Duodenal mucosa (tissue), 2 donors: ENCODE measurements around the gene RAB37.

ENCODE experiments used
- H3K27ac ChIP-seq: one replicate; pipeline ENCODE4 v1.7.0; 2013; ENCODE audit warnings: low read depth, low read length
- H3K27me3 ChIP-seq, 2 donors: one replicate each; pipeline ENCODE4 v1.7.0; 2013; ENCODE audit warnings: low read length in 2 of 2, control low read depth in 1 of 2; ENCODE audit not compliant: insufficient read depth in 2 of 2, control insufficient read depth in 1 of 2
- H3K36me3 ChIP-seq, 2 donors: one replicate each; pipeline ENCODE4 v1.7.0; 2013; ENCODE audit warnings: low read length in 2 of 2, control low read depth in 1 of 2; ENCODE audit not compliant: insufficient read depth in 2 of 2, control insufficient read depth in 1 of 2
- H3K4me1 ChIP-seq, 2 donors: one replicate each; pipeline ENCODE4 v1.7.0; 2013; ENCODE audit warnings: low read length in 2 of 2, control low read depth in 1 of 2; ENCODE audit not compliant: insufficient read depth in 2 of 2, control insufficient read depth in 1 of 2
- H3K4me3 ChIP-seq, 2 donors: one replicate each; pipeline ENCODE4 v1.7.0; 2013; ENCODE audit warnings: low read length in 2 of 2, low read depth in 1 of 2
- H3K9ac ChIP-seq, 2 donors: one replicate each; pipeline ENCODE4 v1.7.0; 2013; ENCODE audit warnings: low read length in 2 of 2, low read depth in 1 of 2
- H3K9me3 ChIP-seq, 2 donors: one replicate each; pipeline ENCODE4 v1.7.0; 2013; ENCODE audit warnings: low read length in 2 of 2, control low read depth in 1 of 2; ENCODE audit not compliant: control insufficient read depth in 1 of 2

The RAB37 gene

DNA sequence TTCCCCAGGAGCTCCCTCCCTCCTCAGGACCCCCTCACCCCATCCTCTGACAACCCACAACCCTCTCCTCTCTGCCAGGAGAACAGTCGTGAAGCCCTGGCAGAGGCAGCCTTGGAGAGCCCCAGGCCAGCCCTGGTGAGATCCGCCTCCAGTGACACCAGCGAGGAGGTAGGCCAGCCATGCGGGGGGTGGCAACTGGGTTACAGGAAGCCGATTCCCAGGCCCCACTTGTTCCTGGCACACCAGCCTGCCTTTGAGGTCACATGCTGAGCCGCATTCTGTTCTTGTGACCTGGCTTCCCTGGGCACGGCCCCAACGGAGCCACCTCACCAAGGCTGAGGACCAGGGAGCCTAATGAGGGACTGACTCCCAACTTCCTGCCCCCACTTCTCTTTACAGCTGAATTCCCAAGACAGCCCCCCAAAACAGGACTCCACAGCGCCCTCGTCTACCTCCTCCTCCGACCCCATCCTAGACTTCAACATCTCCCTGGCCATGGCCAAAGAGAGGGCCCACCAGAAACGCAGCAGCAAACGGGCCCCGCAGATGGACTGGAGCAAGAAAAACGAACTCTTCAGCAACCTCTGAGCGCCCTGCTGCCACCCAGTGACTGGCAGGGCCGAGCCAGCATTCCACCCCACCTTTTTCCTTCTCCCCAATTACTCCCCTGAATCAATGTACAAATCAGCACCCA lies 31.2 kb downstream of the RAB37 start:
- peaks cover 23 to 69% of the 10 kb centered on the region in 2 donors for H3K36me3 ChIP-seq

GRCh38 chr17:74768763-74769114 lies 31.7 kb downstream of the RAB37 start:
- Histone ChIP-seq H3K4me1 (peaks cover 48 to 56% of the 10 kb centered on the region in 2 donors), H3K27me3 (no peaks in the 10 kb centered on the region), H3K9me3 (no peaks in the 10 kb centered on the region), H3K27ac (no peak overlapping the region), H3K9ac (peak overlapping the region in 1 of 2 donors; percentile 25), H3K36me3 (peaks cover 23 to 71% of the 10 kb centered on the region in 2 donors), H3K4me3 (no peak overlapping the region)

More for the DNA sequence above, 31.2 kb downstream of the RAB37 start:
- Histone ChIP-seq H3K9ac (peak overlapping the region; percentile 15 to 43), H3K27me3 (no peaks in the 10 kb centered on the region), H3K9me3 (no peaks in the 10 kb centered on the region), H3K4me3 (no peak overlapping the region), H3K4me1 (peaks cover 53 to 60% of the 10 kb centered on the region in 2 donors), H3K27ac (no peak overlapping the region)

- peaks cover 23 to 69% of the 10 kb centered on the region in 2 donors for H3K36me3 ChIP-seq
Observed at GRCh38 chr17:74769266-74769855, 32.3 kb downstream of the RAB37 start.

GRCh38 chr17:74769856-74770497 lies 32.9 kb downstream of the RAB37 start:
- Histone ChIP-seq H3K9me3 (no peaks in the 10 kb centered on the region), H3K4me1 (peaks cover 38 to 50% of the 10 kb centered on the region in 2 donors), H3K27ac (peak overlapping the region; percentile 17), H3K36me3 (peaks cover 23 to 63% of the 10 kb centered on the region in 2 donors), H3K9ac (peak overlapping the region; percentile 2 to 32), H3K27me3 (no peaks in the 10 kb centered on the region), H3K4me3 (peak overlapping the region in 1 of 2 donors; percentile 7)

More at GRCh38 chr17:74769266-74769855, 32.3 kb downstream of the RAB37 start:
- H3K4me1 ChIP-seq, result peaks cover 44 to 55% of the 10 kb centered on the region in 2 donors
- H3K9me3 ChIP-seq, result no peaks in the 10 kb centered on the region
- no peak overlapping the region for H3K27ac ChIP-seq
- no peaks in the 10 kb centered on the region for H3K27me3 ChIP-seq
- H3K9ac ChIP-seq, result peak overlapping the region; percentile 12 to 32
- no peak overlapping the region for H3K4me3 ChIP-seq

DNA sequence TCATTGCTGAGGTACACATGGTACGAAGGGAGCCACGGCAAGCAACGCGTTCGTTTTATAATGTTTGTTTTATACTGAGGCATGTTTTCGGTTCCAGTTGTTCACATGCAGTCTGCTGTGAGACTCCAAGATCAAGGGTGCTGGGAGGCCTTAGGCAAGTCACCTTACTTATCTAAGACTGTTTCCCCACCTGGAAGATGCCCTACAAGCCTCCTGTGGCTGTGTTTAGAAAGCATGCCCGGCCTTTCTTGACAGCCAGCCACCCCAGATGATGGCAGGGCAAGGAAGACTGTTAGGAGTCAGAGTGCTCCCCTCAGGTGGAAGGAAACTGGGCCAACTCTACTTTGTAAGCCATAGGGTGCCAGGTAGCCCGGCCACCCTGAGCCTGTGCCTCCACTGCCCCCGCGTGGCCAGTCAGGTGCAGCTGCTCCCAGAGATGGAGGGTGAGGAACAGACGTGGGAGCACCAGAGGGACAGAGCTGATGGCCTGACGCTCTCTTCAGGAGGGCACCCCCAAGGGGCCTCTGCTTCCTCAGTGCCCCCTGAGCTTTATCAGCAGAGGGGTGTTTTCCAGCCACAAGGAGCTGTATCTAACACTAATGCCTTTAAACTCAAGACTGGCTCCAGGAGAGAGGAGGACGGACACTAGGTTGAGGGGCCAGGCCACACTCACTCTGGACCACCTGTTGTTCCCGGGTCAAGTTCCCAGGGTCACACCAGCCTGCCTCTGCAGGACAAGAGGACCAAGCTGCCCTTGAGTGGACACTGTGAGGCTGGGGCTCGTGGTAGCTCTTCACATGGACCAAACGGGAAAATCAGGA lies 33.7 kb downstream of the RAB37 start:
- peaks cover 21 to 62% of the 10 kb centered on the region in 2 donors for H3K36me3 ChIP-seq
- peak overlapping the region in 1 of 2 donors; percentile 7 for H3K4me3 ChIP-seq
- H3K9me3 ChIP-seq, result no peaks in the 10 kb centered on the region
- peak overlapping the region; percentile 17 for H3K27ac ChIP-seq
- H3K9ac ChIP-seq, result peak overlapping the region; percentile 2 to 32
- no peaks in the 10 kb centered on the region for H3K27me3 ChIP-seq
- H3K4me1 ChIP-seq, result peaks cover 43 to 57% of the 10 kb centered on the region in 2 donors

DNA sequence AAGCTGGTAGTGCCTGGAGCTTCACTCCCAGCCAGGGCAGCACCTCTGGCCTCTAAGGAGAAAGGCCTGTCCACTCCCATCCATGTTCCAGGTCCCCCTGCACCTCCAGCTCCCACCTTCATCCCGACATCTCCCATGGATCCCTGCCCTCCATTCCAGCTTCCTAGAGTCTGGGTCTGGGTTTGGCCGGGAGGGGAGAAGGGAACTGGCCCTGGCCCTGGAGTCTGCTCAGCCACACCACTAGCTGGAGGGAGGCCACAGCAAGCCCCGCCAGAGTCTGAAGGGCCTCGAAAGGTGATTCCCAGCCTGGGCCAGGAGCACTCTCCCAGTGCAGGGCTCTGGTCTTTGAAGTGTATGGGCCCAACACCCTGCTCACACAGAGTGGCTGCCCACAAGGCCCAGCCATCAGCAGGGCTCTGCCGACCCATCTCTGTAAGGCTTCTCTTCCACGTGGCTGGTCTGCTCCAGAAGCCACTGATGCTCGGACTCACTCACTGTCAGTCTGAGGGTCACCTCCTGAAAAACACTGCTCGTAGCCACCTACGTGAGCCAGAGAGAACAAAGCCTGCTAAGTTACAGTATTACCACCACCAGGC lies 34.4 kb downstream of the RAB37 start:
- Histone ChIP-seq H3K4me3 (no peak overlapping the region), H3K4me1 (peaks cover 43 to 58% of the 10 kb centered on the region in 2 donors), H3K36me3 (peaks cover 19 to 62% of the 10 kb centered on the region in 2 donors), H3K9ac (no peak overlapping the region), H3K9me3 (no peaks in the 10 kb centered on the region), H3K27ac (no peak overlapping the region), H3K27me3 (no peaks in the 10 kb centered on the region)

DNA sequence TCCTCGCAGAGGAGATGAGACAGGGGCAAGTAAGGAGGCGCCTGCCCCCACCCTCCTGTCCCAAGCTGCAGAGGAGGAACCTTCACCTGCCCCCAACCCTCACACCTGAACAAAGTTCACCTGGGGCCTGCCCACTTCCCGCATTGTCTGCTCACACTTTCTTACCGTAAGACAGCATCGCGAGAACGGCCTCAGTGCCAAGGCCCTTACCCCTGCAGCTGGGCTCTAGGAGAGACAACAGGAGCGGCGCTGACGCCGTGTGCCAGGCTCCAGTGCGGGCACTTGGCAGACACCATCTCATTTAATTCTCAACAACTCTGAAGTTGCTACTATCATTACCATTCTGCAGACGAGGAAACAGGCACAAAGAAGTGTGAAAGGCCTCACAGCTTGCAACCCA lies 35.0 kb downstream of the RAB37 start:
- Histone ChIP-seq H3K9me3 (no peaks in the 10 kb centered on the region), H3K27ac (no peak overlapping the region), H3K4me3 (no peak overlapping the region), H3K27me3 (no peaks in the 10 kb centered on the region), H3K36me3 (peaks cover 19 to 58% of the 10 kb centered on the region in 2 donors), H3K4me1 (peaks cover 47 to 60% of the 10 kb centered on the region in 2 donors), H3K9ac (no peak overlapping the region)

- Histone ChIP-seq H3K36me3 (peaks cover 17 to 47% of the 10 kb centered on the region in 2 donors), H3K27ac (no peak overlapping the region), H3K9me3 (no peaks in the 10 kb centered on the region), H3K4me3 (no peak overlapping the region), H3K27me3 (no peaks in the 10 kb centered on the region), H3K9ac (no peak overlapping the region), H3K4me1 (peaks cover 41 to 61% of the 10 kb centered on the region in 2 donors)
Observed at GRCh38 chr17:74773414-74773813, 36.4 kb downstream of the RAB37 start.

GRCh38 chr17:74773871-74774286 lies 36.8 kb downstream of the RAB37 start:
- Histone ChIP-seq H3K4me3 (no peak overlapping the region), H3K36me3 (peaks cover 13 to 42% of the 10 kb centered on the region in 2 donors), H3K4me1 (peaks cover 36 to 57% of the 10 kb centered on the region in 2 donors), H3K27me3 (no peaks in the 10 kb centered on the region), H3K9ac (no peak overlapping the region), H3K9me3 (no peaks in the 10 kb centered on the region), H3K27ac (no peak overlapping the region)
